Hepatocyte (in vitro differentiated cells): Measurements from ENCODE around the gene ITPKB.

Experiments used
- CTCF ChIP-seq: fragments of 200-600 bp; sonication (generic); IDR thresholded peaks from 2 replicates; pipeline ENCODE4 v1.5.1; 2016; ENCODE audit warnings: antibody characterized with exemption, mild to moderate bottlenecking; ENCODE audit not compliant: poor library complexity
- EZH2 ChIP-seq: fragments of 200-600 bp; sonication (generic); IDR thresholded peaks from 2 replicates; pipeline ENCODE4 v1.6.1; 2016; ENCODE audit warnings: antibody characterized with exemption, mild to moderate bottlenecking, borderline replicate concordance

GRCh38 chr1:226702957-226703831 lies 35.9 kb downstream of the ITPKB start:
- no peak for TF ChIP-seq CTCF
- no peak for TF ChIP-seq EZH2
